GM21423 (cell line): ENCODE results near the gene RNF224.

Experiments
- ATAC-seq: cut with Tn5 transposase; IDR thresholded peaks from one replicate; pipeline ENCODE4 v1.9.1; 2021; ENCODE audit warnings: mild to moderate bottlenecking, moderate library complexity; ENCODE audit not compliant: unreplicated experiment

RNF224 gene

GRCh38 chr9:137227054-137227852 is at the start of gene RNF224:
RNF224 (plus strand) TSS chr9:137227502; CDS start chr9:137228336, 834 bp downstream.
- no peak for ATAC-seq

GRCh38 chr9:137178201-137178938 is 48.9 kb upstream of the RNF224 start:
- ATAC-seq: no peak

GRCh38 chr9:137178939-137179630 is 48.2 kb upstream of the RNF224 start:
- ATAC-seq: no peak

- ATAC-seq: no peak
Observed at GRCh38 chr9:137179761-137180160, 47.5 kb upstream of the RNF224 start.

- ATAC-seq: no peak
Observed at GRCh38 chr9:137180491-137180890, 46.8 kb upstream of the RNF224 start.

- no peak for ATAC-seq
Observed at GRCh38 chr9:137181680-137182079, 45.6 kb upstream of the RNF224 start.

GRCh38 chr9:137182836-137183235 is 44.5 kb upstream of the RNF224 start:
- no peak for ATAC-seq

GRCh38 chr9:137183980-137184595 is 43.2 kb upstream of the RNF224 start:
- no peak for ATAC-seq

- no peak for ATAC-seq
Observed at GRCh38 chr9:137184881-137185660, 42.2 kb upstream of the RNF224 start.

- ATAC-seq: no peak
Observed at GRCh38 chr9:137185921-137186320, 41.4 kb upstream of the RNF224 start.

- no peak for ATAC-seq
Observed at GRCh38 chr9:137186385-137186784, 40.9 kb upstream of the RNF224 start.

- no peak for ATAC-seq
Observed at GRCh38 chr9:137187386-137187785, 39.9 kb upstream of the RNF224 start.

- ATAC-seq: no peak
Observed at GRCh38 chr9:137188086-137188489, 39.2 kb upstream of the RNF224 start.

- ATAC-seq: peak; percentile 80
Observed at GRCh38 chr9:137188490-137189296, 38.6 kb upstream of the RNF224 start, which contains the start of the genes ANAPC2 and SSNA1. ANAPC2 (minus strand) TSS chr9:137188560; CDS start chr9:137188532, 28 bp downstream. SSNA1 (plus strand) TSS chr9:137188676; CDS start chr9:137188727, 51 bp downstream.

GRCh38 chr9:137189297-137190295 is 37.7 kb upstream of the RNF224 start:
- ATAC-seq: no peak

- no peak for ATAC-seq
Observed at GRCh38 chr9:137190315-137190856, 36.9 kb upstream of the RNF224 start.

- no peak for ATAC-seq
Observed at GRCh38 chr9:137191245-137191644, 36.1 kb upstream of the RNF224 start.
